BLaER1 (cell line): ENCODE measurements around the gene RAB3B.

Experiments used
- H3K27ac ChIP-seq: shearing (Covaris generic); formaldehyde crosslinking; 2 replicates; pipeline ENCODE4 v1.8.1; 2022
- H3K27me3 ChIP-seq: shearing (Covaris generic); formaldehyde crosslinking; 2 replicates; pipeline ENCODE4 v1.8.1; 2022
- H3K36me3 ChIP-seq: shearing (Covaris generic); formaldehyde crosslinking; 2 replicates; pipeline ENCODE4 v1.8.1; 2022
- H3K4me1 ChIP-seq: shearing (Covaris generic); formaldehyde crosslinking; 2 replicates; pipeline ENCODE4 v1.8.1; 2022
- H3K4me2 ChIP-seq: shearing (Covaris generic); formaldehyde crosslinking; 2 replicates; pipeline ENCODE4 v1.8.1; 2022
- H3K4me3 ChIP-seq: shearing (Covaris generic); formaldehyde crosslinking; 2 replicates; pipeline ENCODE4 v1.8.1; 2022
- H3K9ac ChIP-seq: shearing (Covaris generic); formaldehyde crosslinking; 2 replicates; pipeline ENCODE4 v1.8.1; 2022
- H3K9me3 ChIP-seq: shearing (Covaris generic); formaldehyde crosslinking; 2 replicates; pipeline ENCODE4 v1.8.1; 2022
- H4K20me1 ChIP-seq: shearing (Covaris generic); formaldehyde crosslinking; 2 replicates; pipeline ENCODE4 v1.8.1; 2022
- Cebpa-rat ChIP-seq: shearing (Covaris generic); IDR thresholded peaks from 2 replicates; pipeline ENCODE4 v1.8.1; 2022

RAB3B gene

GRCh38 chr1:51989582-51990477, 670 bp downstream of the RAB3B start:
- H3K9ac ChIP-seq = peak overlapping the region; percentile 74; the same call in 1 of the 2 replicates
- no peaks in the 10 kb centered on the region for H3K9me3 ChIP-seq

GRCh38 chr1:51988254-51988653, 2.2 kb downstream of the RAB3B start:
- Histone ChIP-seq H3K9me3 (no peaks in the 10 kb centered on the region), H3K4me3 (no peak overlapping the region)

More at GRCh38 chr1:51989582-51990477, 670 bp downstream of the RAB3B start:
- no peaks in the 10 kb centered on the region; the same call in 1 of the 2 replicates for H3K27me3 ChIP-seq
- peak overlapping the region; percentile 72 for H3K4me2 ChIP-seq
- H4K20me1 ChIP-seq = no peaks in the 10 kb centered on the region
- H3K27ac ChIP-seq = no peak overlapping the region
- TF ChIP-seq Cebpa-rat = no peak
- peak overlapping the region; percentile 73 for H3K4me3 ChIP-seq
- H3K36me3 ChIP-seq = no peaks in the 10 kb centered on the region
- H3K4me1 ChIP-seq = no peaks in the 10 kb centered on the region

DNA sequence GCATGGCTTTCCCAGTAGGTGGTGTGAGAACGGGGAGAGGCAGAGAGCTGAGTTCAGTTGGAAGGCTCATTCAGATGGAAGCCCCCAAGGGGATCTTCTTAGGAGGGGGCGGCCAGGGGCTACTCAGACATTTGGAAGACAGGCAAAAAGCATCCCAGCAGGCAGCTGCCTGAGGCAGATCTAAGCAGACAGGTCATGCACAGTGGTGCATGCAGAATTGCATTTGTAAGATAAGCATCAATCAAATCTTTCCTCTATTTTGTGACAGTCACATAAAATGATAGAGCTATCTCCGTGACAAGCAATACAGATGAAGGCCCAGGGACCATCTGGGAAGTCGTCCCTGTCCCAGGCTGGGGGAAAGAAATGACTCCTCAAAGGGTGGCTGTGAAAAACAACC, 3.8 kb downstream of the RAB3B start:
- Histone ChIP-seq H3K9me3 (no peaks in the 10 kb centered on the region), H3K4me2 (no peak overlapping the region), H3K36me3 (no peaks in the 10 kb centered on the region), H3K4me1 (no peaks in the 10 kb centered on the region), H3K9ac (no peak overlapping the region), H3K4me3 (no peak overlapping the region), H3K27me3 (no peaks in the 10 kb centered on the region; the same call in 1 of the 2 replicates), H4K20me1 (no peaks in the 10 kb centered on the region), H3K27ac (no peak overlapping the region)
- TF ChIP-seq Cebpa-rat = no peak

More at GRCh38 chr1:51988254-51988653, 2.2 kb downstream of the RAB3B start:
- no peak overlapping the region for H3K9ac ChIP-seq
- H3K4me2 ChIP-seq = no peak overlapping the region
- H3K27me3 ChIP-seq = no peaks in the 10 kb centered on the region; the same call in 1 of the 2 replicates
- no peak overlapping the region for H3K27ac ChIP-seq
- no peaks in the 10 kb centered on the region for H4K20me1 ChIP-seq
- H3K4me1 ChIP-seq = no peaks in the 10 kb centered on the region
- TF ChIP-seq Cebpa-rat = no peak
- H3K36me3 ChIP-seq = no peaks in the 10 kb centered on the region

DNA sequence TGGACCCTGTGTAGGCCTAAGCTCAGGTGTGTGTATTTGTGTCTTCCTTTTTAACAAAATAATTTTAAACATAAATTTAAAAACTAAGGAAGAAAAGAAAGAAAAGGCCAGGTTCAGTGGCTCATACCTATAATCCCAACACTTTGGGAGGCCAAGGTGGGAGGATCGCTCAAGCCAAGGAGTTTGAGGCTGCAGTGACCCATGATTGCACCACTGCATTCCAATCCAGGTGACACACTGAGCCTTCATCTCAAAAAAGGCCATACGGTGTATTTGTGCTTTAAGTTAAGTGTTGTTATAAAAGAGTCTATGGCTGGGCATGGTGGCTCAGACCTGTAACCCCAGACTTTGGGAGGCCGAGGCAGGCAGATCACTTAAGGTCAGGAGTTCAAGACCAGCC, 8.3 kb downstream of the RAB3B start:
- Histone ChIP-seq H3K4me2 (no peak overlapping the region), H3K36me3 (no peaks in the 10 kb centered on the region), H3K27ac (no peak overlapping the region), H3K9ac (no peak overlapping the region), H3K4me3 (no peak overlapping the region), H3K4me1 (no peaks in the 10 kb centered on the region), H3K27me3 (no peaks in the 10 kb centered on the region), H4K20me1 (no peaks in the 10 kb centered on the region), H3K9me3 (no peaks in the 10 kb centered on the region)
- TF ChIP-seq Cebpa-rat = no peak

GRCh38 chr1:51981555-51981954, 8.9 kb downstream of the RAB3B start:
- Histone ChIP-seq H3K36me3 (no peaks in the 10 kb centered on the region), H3K9ac (no peak overlapping the region), H3K27me3 (no peaks in the 10 kb centered on the region), H3K9me3 (no peaks in the 10 kb centered on the region), H4K20me1 (no peaks in the 10 kb centered on the region), H3K4me2 (no peak overlapping the region), H3K4me3 (no peak overlapping the region), H3K27ac (no peak overlapping the region), H3K4me1 (no peaks in the 10 kb centered on the region)
- no peak for TF ChIP-seq Cebpa-rat

GRCh38 chr1:51978099-51978498, 12.4 kb downstream of the RAB3B start:
- Histone ChIP-seq H3K4me2 (no peak overlapping the region), H3K4me3 (no peak overlapping the region), H3K36me3 (no peaks in the 10 kb centered on the region), H3K27ac (no peak overlapping the region), H3K4me1 (no peaks in the 10 kb centered on the region), H3K9ac (no peak overlapping the region), H3K27me3 (no peaks in the 10 kb centered on the region), H4K20me1 (no peaks in the 10 kb centered on the region), H3K9me3 (no peaks in the 10 kb centered on the region)
- TF ChIP-seq Cebpa-rat = no peak

DNA sequence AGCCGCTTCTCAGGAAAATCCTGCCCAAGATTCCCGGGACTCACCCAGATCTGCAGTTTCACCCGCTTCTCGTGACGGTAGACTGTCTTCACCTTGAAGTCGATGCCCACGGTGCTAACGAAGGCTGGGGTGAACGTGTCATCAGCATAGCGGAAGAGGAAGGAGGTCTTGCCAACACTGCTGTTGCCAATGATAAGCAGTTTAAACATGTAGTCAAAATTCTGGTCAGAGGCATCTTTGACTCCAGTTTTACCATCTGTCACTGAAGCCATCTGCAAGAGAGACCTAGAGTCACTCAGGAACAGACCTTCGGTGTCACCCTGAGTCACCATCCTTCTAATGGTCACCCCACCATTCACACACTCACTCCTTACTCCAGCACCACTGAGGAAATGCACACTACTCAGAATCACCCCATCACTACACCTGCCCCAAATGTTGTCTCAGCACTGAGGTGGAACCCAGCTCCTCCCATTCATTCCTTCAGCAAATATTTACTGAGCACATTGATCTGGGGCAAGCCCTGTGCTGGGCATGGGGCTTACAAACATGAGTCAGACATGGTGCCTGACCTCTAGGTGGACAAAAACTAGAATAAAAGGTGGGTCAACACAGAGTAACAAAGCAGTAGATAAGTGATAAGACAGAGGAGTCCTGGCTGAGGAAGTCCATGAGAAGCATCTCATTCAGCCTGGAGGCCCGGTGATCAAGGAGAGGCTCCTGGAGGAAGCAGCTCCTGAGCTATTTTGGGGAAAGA, 13.5 kb downstream of the RAB3B start:
- H3K4me1 ChIP-seq = no peaks in the 10 kb centered on the region
- no peak overlapping the region for H3K9ac ChIP-seq
- H3K9me3 ChIP-seq = no peaks in the 10 kb centered on the region
- H3K27me3 ChIP-seq = no peaks in the 10 kb centered on the region
- H3K4me2 ChIP-seq = no peak overlapping the region
- no peaks in the 10 kb centered on the region for H4K20me1 ChIP-seq
- no peaks in the 10 kb centered on the region for H3K36me3 ChIP-seq
- no peak overlapping the region for H3K27ac ChIP-seq
- H3K4me3 ChIP-seq = no peak overlapping the region
- TF ChIP-seq Cebpa-rat = no peak

- Histone ChIP-seq H4K20me1 (no peaks in the 10 kb centered on the region), H3K9ac (no peak overlapping the region), H3K27ac (no peak overlapping the region), H3K4me1 (no peaks in the 10 kb centered on the region), H3K9me3 (no peaks in the 10 kb centered on the region), H3K36me3 (no peaks in the 10 kb centered on the region), H3K4me2 (no peak overlapping the region), H3K27me3 (no peaks in the 10 kb centered on the region), H3K4me3 (no peak overlapping the region)
- no peak for TF ChIP-seq Cebpa-rat
Measured at GRCh38 chr1:51973587-51974474, 16.7 kb downstream of the RAB3B start.

GRCh38 chr1:51969038-51969705, 21.3 kb downstream of the RAB3B start:
- H3K4me3 ChIP-seq = no peak overlapping the region
- H3K9me3 ChIP-seq = no peaks in the 10 kb centered on the region
- H3K27me3 ChIP-seq = no peaks in the 10 kb centered on the region
- H3K4me1 ChIP-seq = no peaks in the 10 kb centered on the region
- no peaks in the 10 kb centered on the region for H3K36me3 ChIP-seq
- H3K9ac ChIP-seq = no peak overlapping the region
- no peaks in the 10 kb centered on the region for H4K20me1 ChIP-seq
- H3K4me2 ChIP-seq = no peak overlapping the region
- H3K27ac ChIP-seq = no peak overlapping the region
- TF ChIP-seq Cebpa-rat = no peak
